Neural progenitor cell (in vitro differentiated cells): ENCODE results near the gene CERK. TPM values are rescaled to one million over a fixed set of nuclear protein-coding genes. Genes with fewer than 3 reads are reported as not detected.

Experiments used
- DNase-seq: peaks from one replicate; pipeline ENCODE4 v3.0.0-alpha.2; 2016; ENCODE audit warnings: low spot score
- H2AFZ ChIP-seq: fragments of 200-600 bp; sonication (generic); replicated peaks from 2 replicates; pipeline ENCODE4 v1.6.1; 2016; ENCODE audit warnings: antibody characterized with exemption
- H3F3A ChIP-seq: fragments of 200-600 bp; sonication (generic); 2 replicates; pipeline ENCODE4 v1.6.1; 2016; ENCODE audit warnings: antibody characterized with exemption, low read depth
- H3K27ac ChIP-seq: fragments of 200-600 bp; sonication (generic); 2 replicates; pipeline ENCODE4 v1.5.1; 2016; ENCODE audit warnings: mild to moderate bottlenecking
- H3K27me3 ChIP-seq: fragments of 200-600 bp; sonication (generic); 2 replicates; pipeline ENCODE4 v1.6.1; 2016; ENCODE audit warnings: mild to moderate bottlenecking, moderate library complexity
- H3K36me3 ChIP-seq: fragments of 200-600 bp; sonication (generic); 2 replicates; pipeline ENCODE4 v1.5.1; 2016
- H3K4me1 ChIP-seq: fragments of 200-600 bp; sonication (generic); 2 replicates; pipeline ENCODE4 v1.6.1; 2016; ENCODE audit warnings: mixed run types
- H3K4me2 ChIP-seq: fragments of 200-600 bp; sonication (generic); 2 replicates; pipeline ENCODE4 v1.6.1; 2016
- H3K4me3 ChIP-seq: fragments of 200-600 bp; sonication (generic); 2 replicates; pipeline ENCODE4 v1.5.1; 2016
- H3K79me2 ChIP-seq: fragments of 200-600 bp; sonication (generic); 2 replicates; pipeline ENCODE4 v1.6.1; 2016; ENCODE audit warnings: low read depth
- H3K9ac ChIP-seq: fragments of 200-600 bp; sonication (generic); 2 replicates; pipeline ENCODE4 v1.6.1; 2016
- H3K9me3 ChIP-seq: fragments of 200-600 bp; sonication (generic); 2 replicates; pipeline ENCODE4 v1.5.1; 2016; ENCODE audit warnings: low read depth
- H4K20me1 ChIP-seq: fragments of 200-600 bp; sonication (generic); 2 replicates; pipeline ENCODE4 v1.6.1; 2016; ENCODE audit warnings: low read depth
- H3K27ac Mint-ChIP-seq: 3 replicates; pipeline ENCODE4 v1.8.0; 2021; ENCODE audit warnings: mixed read lengths
- H3K27me3 Mint-ChIP-seq: 2 replicates; pipeline ENCODE4 v1.8.0; 2022; ENCODE audit warnings: low read depth, mild to moderate bottlenecking, inconsistent platforms, moderate library complexity, mixed read lengths; ENCODE audit not compliant: insufficient read depth
- H3K36me3 Mint-ChIP-seq: 3 replicates; pipeline ENCODE4 v1.8.0; 2021; ENCODE audit warnings: mixed read lengths
- H3K4me1 Mint-ChIP-seq: 3 replicates; pipeline ENCODE4 v1.8.0; 2021; ENCODE audit warnings: mixed read lengths
- H3K4me3 Mint-ChIP-seq: 3 replicates; pipeline ENCODE4 v1.8.0; 2021; ENCODE audit warnings: mild to moderate bottlenecking, moderate library complexity, mixed read lengths
- H3K9me3 Mint-ChIP-seq: 3 replicates; pipeline ENCODE4 v1.8.0; 2020; ENCODE audit warnings: mixed read lengths
- CTCF ChIP-seq: fragments of 200-600 bp; sonication (generic); IDR thresholded peaks from 2 replicates; pipeline ENCODE4 v1.5.1; 2017; ENCODE audit warnings: antibody characterized with exemption, mild to moderate bottlenecking
- EZH2 ChIP-seq: fragments of 200-600 bp; sonication (generic); IDR thresholded peaks from 2 replicates; pipeline ENCODE4 v1.6.1; 2017; ENCODE audit warnings: antibody characterized with exemption, mild to moderate bottlenecking, moderate library complexity
- EZH2phosphoT487 ChIP-seq: fragments of 200-600 bp; sonication (generic); IDR thresholded peaks from 2 replicates; pipeline ENCODE4 v1.6.1; 2017; ENCODE audit warnings: antibody characterized with exemption
- total RNA-seq: library from RNA; depleted of rRNA; stranded (reverse); fragments of >200 nt; gene quantifications from 2 replicates; pipeline ENCODE4 v1.2.3, GENCODE V29; 2015; ENCODE audit warnings: low replicate concordance

The CERK gene
- total RNA-seq, 1 donor from 2014 or later, result 53.6 TPM

- no peak overlapping the region for H3K27ac Mint-ChIP-seq
- no peak overlapping the region for H3K9ac ChIP-seq
- no peak overlapping the region for H2AFZ ChIP-seq
These were observed 8.6 kb upstream of the CERK start for GRCh38 chr22:46746620-46747019.

GRCh38 chr22:46746192-46746591 lies 8.1 kb upstream of the CERK start:
- H3F3A ChIP-seq, result no peaks in the 10 kb centered on the region
- TF ChIP-seq EZH2phosphoT487 (no peak), CTCF (no peak), EZH2 (no peak)
- no peaks in the 10 kb centered on the region for H4K20me1 ChIP-seq
- no peak overlapping the region for H3K27ac Mint-ChIP-seq
- no peak overlapping the region for H3K4me2 ChIP-seq
- H3K9ac ChIP-seq, result no peak overlapping the region
- H3K27ac ChIP-seq, result no peak overlapping the region
- no peaks in the 10 kb centered on the region for H3K4me1 ChIP-seq
- H3K9me3 Mint-ChIP-seq, result no peaks in the 10 kb centered on the region
- no peaks in the 10 kb centered on the region for H3K79me2 ChIP-seq
- no peak overlapping the region for H2AFZ ChIP-seq
- H3K9me3 ChIP-seq, result no peaks in the 10 kb centered on the region
- no peak overlapping the region for H3K4me3 ChIP-seq
- peaks cover 6% of the 10 kb centered on the region for H3K27me3 Mint-ChIP-seq
- peaks cover 7% of the 10 kb centered on the region for H3K27me3 ChIP-seq
- peaks cover 9% of the 10 kb centered on the region for H3K4me1 Mint-ChIP-seq
- H3K36me3 Mint-ChIP-seq, result no peaks in the 10 kb centered on the region
- DNase-seq, result no peak
- no peaks in the 10 kb centered on the region for H3K36me3 ChIP-seq
- peak overlapping the region; percentile 56 for H3K4me3 Mint-ChIP-seq

More at GRCh38 chr22:46746620-46747019, 8.6 kb upstream of the CERK start:
- Histone ChIP-seq H3K27ac (no peak overlapping the region), H3K27me3 (peaks cover 7% of the 10 kb centered on the region), H3K4me2 (no peak overlapping the region), H3K9me3 (no peaks in the 10 kb centered on the region), H3K79me2 (no peaks in the 10 kb centered on the region), H3K4me1 (no peaks in the 10 kb centered on the region), H3K36me3 (no peaks in the 10 kb centered on the region), H3F3A (no peaks in the 10 kb centered on the region), H3K4me3 (no peak overlapping the region), H4K20me1 (no peaks in the 10 kb centered on the region)
- Mint-ChIP-seq H3K27me3 (peaks cover 4% of the 10 kb centered on the region), H3K9me3 (no peaks in the 10 kb centered on the region), H3K4me1 (peaks cover 14% of the 10 kb centered on the region), H3K36me3 (no peaks in the 10 kb centered on the region), H3K4me3 (no peak overlapping the region)
- no peak for DNase-seq
- no peak for TF ChIP-seq CTCF
- TF ChIP-seq EZH2phosphoT487, result no peak
- TF ChIP-seq EZH2, result no peak

GRCh38 chr22:46744581-46744980 lies 6.5 kb upstream of the CERK start:
- Mint-ChIP-seq H3K4me1 (peaks cover 11% of the 10 kb centered on the region), H3K9me3 (no peaks in the 10 kb centered on the region), H3K36me3 (no peaks in the 10 kb centered on the region), H3K4me3 (no peak overlapping the region), H3K27ac (no peak overlapping the region), H3K27me3 (peaks cover 8% of the 10 kb centered on the region)
- no peaks in the 10 kb centered on the region for H4K20me1 ChIP-seq
- TF ChIP-seq EZH2phosphoT487, result no peak
- no peak for TF ChIP-seq CTCF
- no peak for TF ChIP-seq EZH2
- H3K27me3 ChIP-seq, result peaks cover 7% of the 10 kb centered on the region
- no peak overlapping the region for H3K9ac ChIP-seq
- H3K36me3 ChIP-seq, result no peaks in the 10 kb centered on the region
- no peak for DNase-seq
- H3K27ac ChIP-seq, result no peak overlapping the region
- H3K79me2 ChIP-seq, result no peaks in the 10 kb centered on the region
- H3K4me2 ChIP-seq, result no peak overlapping the region
- H3K9me3 ChIP-seq, result no peaks in the 10 kb centered on the region
- no peak overlapping the region for H2AFZ ChIP-seq
- no peaks in the 10 kb centered on the region for H3K4me1 ChIP-seq
- H3F3A ChIP-seq, result no peaks in the 10 kb centered on the region
- no peak overlapping the region for H3K4me3 ChIP-seq
